CD4-positive, alpha-beta T cell treated with Interferon gamma for 1 hour (primary cell): ENCODE results near the gene FAM47C.
"Not testable (repeated sequence)": the region's sequence is repeated elsewhere in the genome, so short reads cannot be mapped to it uniquely, and the experiment has no call there.

Source experiments
- DNase-seq: peaks from one replicate; pipeline ENCODE4 v3.0.0-alpha.2; 2020

FAM47C gene

GRCh38 chrX:37008182-37008581 lies at the start of gene FAM47C:
TSS of gene FAM47C (plus strand) at chrX:37008366. CDS start at chrX:37008411, 45 bp downstream.
- not testable (repeated sequence) for DNase-seq

GRCh38 chrX:36961590-36961989 lies 46.6 kb upstream of the FAM47C start:
- no peak for DNase-seq

GRCh38 chrX:36963069-36963808 lies 44.9 kb upstream of the FAM47C start:
- DNase-seq, result no peak

- no peak for DNase-seq
Observed at GRCh38 chrX:36963852-36964251, 44.3 kb upstream of the FAM47C start.

- no peak for DNase-seq
Observed at GRCh38 chrX:36973575-36973974, 34.6 kb upstream of the FAM47C start.

GRCh38 chrX:36974911-36975310 lies 33.3 kb upstream of the FAM47C start:
- no peak for DNase-seq

GRCh38 chrX:36978886-36979285 lies 29.3 kb upstream of the FAM47C start:
- no peak for DNase-seq

GRCh38 chrX:36983831-36984230 lies 24.3 kb upstream of the FAM47C start:
- DNase-seq, result no peak

- DNase-seq, result not testable (repeated sequence)
Observed at GRCh38 chrX:36985416-36986209, 22.6 kb upstream of the FAM47C start.

- DNase-seq, result no peak
Observed at GRCh38 chrX:36986231-36986630, 21.9 kb upstream of the FAM47C start.

GRCh38 chrX:36987212-36987611 lies 21.0 kb upstream of the FAM47C start:
- DNase-seq, result not testable (repeated sequence)

GRCh38 chrX:37000140-37000539 lies 8.0 kb upstream of the FAM47C start:
- no peak for DNase-seq

- DNase-seq, result no peak
Observed at GRCh38 chrX:37010496-37010895, 2.3 kb downstream of the FAM47C start.

- DNase-seq, result not testable (repeated sequence)
Observed at GRCh38 chrX:37034260-37034659, 26.1 kb downstream of the FAM47C start.

- DNase-seq, result not testable (repeated sequence)
Observed at GRCh38 chrX:37036674-37037220, 28.6 kb downstream of the FAM47C start.

GRCh38 chrX:37038814-37039213 lies 30.6 kb downstream of the FAM47C start:
- not testable (repeated sequence) for DNase-seq

- not testable (repeated sequence) for DNase-seq
Observed at GRCh38 chrX:37042956-37043885, 35.1 kb downstream of the FAM47C start.

GRCh38 chrX:37047776-37048175 lies 39.6 kb downstream of the FAM47C start:
- no peak for DNase-seq

- not testable (repeated sequence) for DNase-seq
Observed at GRCh38 chrX:37057572-37057971, 49.4 kb downstream of the FAM47C start.

- no peak for DNase-seq
Observed at GRCh38 chrX:37060999-37061398, 52.8 kb downstream of the FAM47C start.
